ENCODE data around the gene TMC1. TPM values are rescaled to one million over a fixed set of nuclear protein-coding genes. Genes with fewer than 3 reads are reported as not detected.

The TMC1 gene
- total RNA-seq, 1 experiment from 2014 or later = 5.5 TPM

DNA sequence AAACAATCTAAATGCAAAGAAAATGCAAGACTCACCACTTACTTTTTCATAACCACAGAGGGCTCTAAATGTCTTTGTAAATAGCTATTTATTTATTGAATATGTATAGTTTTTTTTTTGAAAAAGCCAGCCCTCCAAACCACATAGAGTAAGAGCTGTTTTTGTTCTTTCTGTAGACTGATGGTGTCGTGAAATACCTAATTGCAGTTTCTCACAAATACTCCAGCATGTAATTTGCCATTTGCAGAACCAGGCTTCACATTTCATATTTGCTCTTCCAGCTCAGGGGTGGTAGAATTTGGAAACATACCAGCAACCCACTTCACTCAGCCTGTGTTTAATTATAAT lies 159.8 kb downstream of the TMC1 start:
- DNase-seq = no peak
- Histone ChIP-seq H2AFZ (no peak overlapping the region), H3F3A (ENCODE audit: insufficient read depth, low read depth) (peaks cover 3% of the 10 kb centered on the region; the same call in 1 of the 2 replicates), H3K9me3 (ENCODE audit: insufficient read depth, low read depth) (no peaks in the 10 kb centered on the region), H3K4me1 (replicated peaks; ENCODE audit: insufficient read depth) (0 out of 2 replicates have a peak, but pooled peaks cover 6% of the 10 kb centered on the region), H4K20me1 (ENCODE audit: insufficient read depth) (no peaks in the 10 kb centered on the region), H3K9me2 (ENCODE audit: insufficient read depth) (no peaks in the 10 kb centered on the region), H3K27me3 (ENCODE audit: insufficient read depth, low read depth) (no peaks in the 10 kb centered on the region), H3K36me3 (ENCODE audit: low read depth) (no peaks in the 10 kb centered on the region), H3K79me2 (ENCODE audit: low read depth) (no peaks in the 10 kb centered on the region), H3K27ac (no peak overlapping the region), H3K4me2 (no peak overlapping the region), H3K4me3 (no peak overlapping the region)
- ChIA-PET CTCF (no interaction called here), POLR2A (ENCODE audit: unreplicated experiment) (interaction anchor here (0.5 kb wide), 1 partner anchor 72 kb away, joined by 4 read pairs; no protein-coding TSS in a partner anchor)
- TF ChIP-seq, protein P1, sequence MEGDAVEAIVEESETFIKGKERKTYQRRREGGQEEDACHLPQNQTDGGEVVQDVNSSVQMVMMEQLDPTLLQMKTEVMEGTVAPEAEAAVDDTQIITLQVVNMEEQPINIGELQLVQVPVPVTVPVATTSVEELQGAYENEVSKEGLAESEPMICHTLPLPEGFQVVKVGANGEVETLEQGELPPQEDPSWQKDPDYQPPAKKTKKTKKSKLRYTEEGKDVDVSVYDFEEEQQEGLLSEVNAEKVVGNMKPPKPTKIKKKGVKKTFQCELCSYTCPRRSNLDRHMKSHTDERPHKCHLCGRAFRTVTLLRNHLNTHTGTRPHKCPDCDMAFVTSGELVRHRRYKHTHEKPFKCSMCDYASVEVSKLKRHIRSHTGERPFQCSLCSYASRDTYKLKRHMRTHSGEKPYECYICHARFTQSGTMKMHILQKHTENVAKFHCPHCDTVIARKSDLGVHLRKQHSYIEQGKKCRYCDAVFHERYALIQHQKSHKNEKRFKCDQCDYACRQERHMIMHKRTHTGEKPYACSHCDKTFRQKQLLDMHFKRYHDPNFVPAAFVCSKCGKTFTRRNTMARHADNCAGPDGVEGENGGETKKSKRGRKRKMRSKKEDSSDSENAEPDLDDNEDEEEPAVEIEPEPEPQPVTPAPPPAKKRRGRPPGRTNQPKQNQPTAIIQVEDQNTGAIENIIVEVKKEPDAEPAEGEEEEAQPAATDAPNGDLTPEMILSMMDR (conservative IDR thresholded peaks at IDR 0.05) = no peak
- TF ChIP-seq EZH2 (IDR thresholded peaks at IDR 0.05; ENCODE audit: low read depth) = no peak
- intact Hi-C loops (cut with micrococcal nuclease; ENCODE audit: unreplicated experiment) = no loop called here
- no TSS peak for BruUV-seq (replicated peaks)

DNA sequence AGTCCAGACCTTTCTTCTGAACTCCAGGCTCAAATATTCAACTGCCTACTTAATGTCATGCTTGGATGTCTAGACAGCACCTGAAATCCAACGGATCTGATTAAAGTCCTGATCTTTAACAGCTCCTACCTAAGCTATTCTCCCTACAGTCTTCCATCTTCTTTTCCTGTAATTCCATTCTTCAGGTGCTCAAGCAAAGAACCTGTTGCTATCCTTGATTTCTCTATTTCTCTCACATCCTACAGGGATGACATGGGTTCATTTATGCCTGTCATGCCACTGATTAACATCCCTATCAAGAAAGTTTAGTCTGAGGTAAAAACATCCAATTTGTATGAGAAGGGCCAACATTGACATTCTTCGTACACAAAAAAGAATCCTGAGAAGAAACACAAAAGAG lies 163.2 kb downstream of the TMC1 start:
- H3F3A ChIP-seq (ENCODE audit: insufficient read depth, low read depth) = peaks cover 3% of the 10 kb centered on the region; the same call in 1 of the 2 replicates
- no peaks in the 10 kb centered on the region for H3K79me2 ChIP-seq (ENCODE audit: low read depth)
- no peak for DNase-seq
- ChIA-PET POLR2A (ENCODE audit: unreplicated experiment) (interaction anchor here (0.7 kb wide), 2 partner anchors 445 to 1504 kb away, joined by 3 to 7 read pairs; no protein-coding TSS in a partner anchor), CTCF (interaction anchor here (0.7 kb wide), 1 partner anchor 320 kb away, joined by 3 read pairs; the partner anchor contains the start of gene ZFAND5)
- no peaks in the 10 kb centered on the region for H3K9me2 ChIP-seq (ENCODE audit: insufficient read depth)
- H4K20me1 ChIP-seq (ENCODE audit: insufficient read depth) = no peaks in the 10 kb centered on the region
- no peak overlapping the region for H3K4me3 ChIP-seq
- H3K4me2 ChIP-seq = no peak overlapping the region
- H3K9me3 ChIP-seq (ENCODE audit: insufficient read depth, low read depth) = no peaks in the 10 kb centered on the region
- TF ChIP-seq, protein P1 (conservative IDR thresholded peaks at IDR 0.05) = no peak
- no peak for TF ChIP-seq EZH2 (IDR thresholded peaks at IDR 0.05; ENCODE audit: low read depth)
- 0 out of 2 replicates have a peak, but pooled peaks cover 6% of the 10 kb centered on the region for H3K4me1 ChIP-seq (replicated peaks; ENCODE audit: insufficient read depth)
- no peak overlapping the region for H3K27ac ChIP-seq
- no peaks in the 10 kb centered on the region for H3K36me3 ChIP-seq (ENCODE audit: low read depth)
- no TSS peak for BruUV-seq (replicated peaks)
- intact Hi-C loops (cut with micrococcal nuclease; ENCODE audit: unreplicated experiment) = loop anchor here (5.0 kb wide), 1 partner anchor 68 kb away; no protein-coding TSS in a partner anchor
- H2AFZ ChIP-seq = no peak overlapping the region
- no peaks in the 10 kb centered on the region for H3K27me3 ChIP-seq (ENCODE audit: insufficient read depth, low read depth)

DNA sequence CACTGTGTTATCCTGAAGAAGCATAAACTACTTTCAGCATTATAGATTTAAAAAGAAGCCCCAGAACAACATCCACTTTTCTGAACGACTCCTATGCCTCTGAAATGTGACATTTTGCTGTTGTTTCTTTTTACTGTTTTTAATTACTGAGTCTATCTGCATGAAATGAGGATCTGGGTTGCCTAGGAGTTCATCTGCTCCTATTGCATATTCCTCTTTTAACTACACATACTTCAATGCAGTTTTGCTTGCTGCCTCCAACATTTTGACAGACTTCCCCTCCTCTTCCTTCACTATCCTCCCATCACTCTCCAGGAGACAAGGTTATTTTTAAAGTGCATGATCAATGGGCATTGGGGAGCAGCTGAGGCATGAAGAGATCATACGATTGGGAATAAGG lies 164.5 kb downstream of the TMC1 start:
- H3K79me2 ChIP-seq (ENCODE audit: low read depth) = no peaks in the 10 kb centered on the region
- no peaks in the 10 kb centered on the region for H3K27me3 ChIP-seq (ENCODE audit: insufficient read depth, low read depth)
- H2AFZ ChIP-seq = no peak overlapping the region
- no peak overlapping the region for H3K4me3 ChIP-seq
- POLR2A ChIA-PET (ENCODE audit: unreplicated experiment) = no interaction called here
- intact Hi-C loops (cut with micrococcal nuclease; ENCODE audit: unreplicated experiment) = loop anchor here (5.0 kb wide), 1 partner anchor 66 kb away; no protein-coding TSS in a partner anchor
- TF ChIP-seq, protein P1 (conservative IDR thresholded peaks at IDR 0.05) = no peak
- no peak for TF ChIP-seq EZH2 (IDR thresholded peaks at IDR 0.05; ENCODE audit: low read depth)
- H4K20me1 ChIP-seq (ENCODE audit: insufficient read depth) = no peaks in the 10 kb centered on the region
- no peak overlapping the region for H3K4me2 ChIP-seq
- CTCF ChIA-PET = interaction anchor here (0.7 kb wide), 1 partner anchor 89 kb away, joined by 4 read pairs; no protein-coding TSS in a partner anchor
- no peaks in the 10 kb centered on the region for H3K36me3 ChIP-seq (ENCODE audit: low read depth)
- H3K4me1 ChIP-seq (replicated peaks; ENCODE audit: insufficient read depth) = 0 out of 2 replicates have a peak, but pooled peaks cover 6% of the 10 kb centered on the region
- H3K9me3 ChIP-seq (ENCODE audit: insufficient read depth, low read depth) = no peaks in the 10 kb centered on the region; the same call in 1 of the 2 replicates
- H3K9me2 ChIP-seq (ENCODE audit: insufficient read depth) = 0 out of 2 replicates have a peak, but pooled peaks cover 2% of the 10 kb centered on the region
- DNase-seq = no peak
- peaks cover 3% of the 10 kb centered on the region; the same call in 1 of the 2 replicates for H3F3A ChIP-seq (ENCODE audit: insufficient read depth, low read depth)
- H3K27ac ChIP-seq = no peak overlapping the region
- no TSS peak for BruUV-seq (replicated peaks)

All from PC-9 (cell line).